Endothelial cell of umbilical vein (primary cell): ENCODE results near the gene ZNF462. TPM values are rescaled to one million over a fixed set of nuclear protein-coding genes. Genes with fewer than 3 reads are reported as not detected.

Experiments
- BruUV-seq: library from RNA; stranded (reverse); fragments of 400-500 nt; replicated peaks from 2 replicates; lab custom pipeline; 2021; lab: Mats Ljungman, UMichigan
- CTCF ChIA-PET: fragments of 300-600, 350-600 bp; sonication (Branson Sonifier 250); formaldehyde crosslinking; loops from one replicate; lab custom pipeline; 2021; ENCODE audit warnings: antibody characterized with exemption, inconsistent platforms; lab: Charles Lee
- POLR2A ChIA-PET: fragments of 300-600, 350-600 bp; sonication (Branson Sonifier 250); formaldehyde crosslinking; loops from one replicate; lab custom pipeline; 2021; ENCODE audit warnings: antibody characterized with exemption, inconsistent platforms; lab: Charles Lee
- DNase-seq: peaks from one replicate; pipeline ENCODE4 v3.0.0-alpha.2; 2011; ENCODE audit warnings: low read depth, low spot score
- FAIRE-seq: peaks from 2 replicates; lab custom pipeline; 2011; peaks lifted over from hg19 to GRCh38; lab: Jason Lieb, UNC
- H2AFZ ChIP-seq: 2 replicates; pipeline ENCODE4 v1.6.0; 2012; ENCODE audit warnings: low read depth, low read length, control low read depth, inconsistent platforms
- H3K27ac ChIP-seq: 2 replicates; pipeline ENCODE4 v1.5.1; 2011; ENCODE audit warnings: low read depth, mild to moderate bottlenecking, control low read depth, low read length, moderate library complexity; ENCODE audit not compliant: insufficient read depth
- H3K27me3 ChIP-seq, 2 experiments: 2 replicates each; pipeline versions ENCODE4 v1.6.0 to v1.6.1; 2011; ENCODE audit warnings: low read length in 2 of 2, mixed read lengths in 1 of 2; ENCODE audit not compliant: control insufficient read depth in 2 of 2, insufficient read depth in 2 of 2
- H3K36me3 ChIP-seq, 2 experiments: 2 replicates in 1 of 2; 3 replicates in 1 of 2; pipeline ENCODE4 v1.5.1; 2011; ENCODE audit warnings: low read length in 2 of 2, mild to moderate bottlenecking in 1 of 2, moderate library complexity in 1 of 2; ENCODE audit not compliant: control insufficient read depth in 2 of 2, insufficient read depth in 2 of 2; ENCODE audit errors: extremely low read depth in 1 of 2
- H3K4me1 ChIP-seq: 3 replicates; pipeline ENCODE4 v1.5.1; 2011; ENCODE audit warnings: mild to moderate bottlenecking, low read length; ENCODE audit not compliant: control insufficient read depth, insufficient read depth; ENCODE audit errors: extremely low read depth
- H3K4me2 ChIP-seq: 2 replicates; pipeline ENCODE4 v1.6.1; 2011; ENCODE audit warnings: low read length, control low read depth, mixed read lengths; ENCODE audit not compliant: insufficient read depth
- H3K4me3 ChIP-seq, 3 experiments: fragments of 200-600 bp in 1 of 3; sonication (generic), shearing (Covaris generic) in 1 of 3; replicated peaks in 1 of 3; 2 replicates each; pipeline ENCODE4 v1.5.1; 2011 to 2016; ENCODE audit warnings: control low read depth in 3 of 3, low read length in 3 of 3, mild to moderate bottlenecking in 2 of 3, inconsistent platforms in 1 of 3, low read depth in 1 of 3, moderate library complexity in 1 of 3; ENCODE audit not compliant: insufficient read depth in 1 of 3
- H3K79me2 ChIP-seq: 2 replicates; pipeline ENCODE4 v1.6.0; 2012; ENCODE audit warnings: low read length, inconsistent platforms; ENCODE audit not compliant: control insufficient read depth, insufficient read depth
- H3K9ac ChIP-seq: replicated peaks from 2 replicates; pipeline ENCODE3; 2011; ENCODE audit warnings: low read length, control low read depth; ENCODE audit not compliant: insufficient read depth; ENCODE audit errors: extremely low read depth
- H3K9me1 ChIP-seq: replicated peaks from 3 replicates; pipeline ENCODE4 v1.6.0; 2011; ENCODE audit warnings: mild to moderate bottlenecking, low read length; ENCODE audit not compliant: control insufficient read depth, insufficient read depth; ENCODE audit errors: extremely low read depth
- H3K9me3 ChIP-seq: replicated peaks from 2 replicates; pipeline ENCODE4 v1.5.1; 2012; ENCODE audit warnings: low read length, inconsistent platforms; ENCODE audit not compliant: control insufficient read depth, insufficient read depth
- H4K20me1 ChIP-seq: replicated peaks from 2 replicates; pipeline ENCODE3; 2011; ENCODE audit warnings: mild to moderate bottlenecking, low read length; ENCODE audit not compliant: control insufficient read depth, insufficient read depth; ENCODE audit errors: extremely low read depth
- CTCF ChIP-seq, 2 donors: IDR thresholded peaks; 1 replicate in 1 of 2; 2 replicates in 1 of 2; pipeline ENCODE4 v1.5.1; 2011; ENCODE audit warnings: low read length in 2 of 2, mild to moderate bottlenecking in 2 of 2, moderate library complexity in 2 of 2, control low read depth in 1 of 2, inconsistent platforms in 1 of 2, low read depth in 1 of 2; ENCODE audit not compliant: insufficient read depth in 1 of 2; ENCODE audit errors: extremely low read depth in 1 of 2
- EZH2 ChIP-seq: IDR thresholded peaks from 2 replicates; pipeline ENCODE4 v1.6.1; 2012; ENCODE audit warnings: borderline replicate concordance, low read depth, mild to moderate bottlenecking, moderate library complexity, low read length, inconsistent platforms; ENCODE audit not compliant: severe bottlenecking
- FOS ChIP-seq: IDR thresholded peaks from 2 replicates; pipeline ENCODE4 v1.6.1; 2011; ENCODE audit warnings: mild to moderate bottlenecking, low read length, moderate library complexity, borderline replicate concordance; ENCODE audit not compliant: insufficient read depth
- GATA2 ChIP-seq: IDR thresholded peaks from 2 replicates; pipeline ENCODE4 v1.7.0; 2011; ENCODE audit warnings: low read depth, mild to moderate bottlenecking, moderate library complexity, mixed read lengths, low read length; ENCODE audit not compliant: insufficient read length, insufficient read depth
- JUN ChIP-seq: IDR thresholded peaks from 2 replicates; pipeline ENCODE4 v1.6.1; 2011; ENCODE audit warnings: borderline replicate concordance, low read depth; ENCODE audit not compliant: insufficient read length, insufficient read depth
- MAX ChIP-seq: IDR thresholded peaks from 2 replicates; pipeline ENCODE4 v1.6.1; 2011; ENCODE audit not compliant: insufficient read depth, insufficient read length
- POLR2A ChIP-seq: IDR thresholded peaks from 2 replicates; pipeline ENCODE4 v1.6.1; 2012; ENCODE audit warnings: low read depth, mild to moderate bottlenecking, control low read depth, low read length
- POLR2AphosphoS5 ChIP-seq: IDR thresholded peaks from 2 replicates; pipeline ENCODE4 v1.6.1; 2012; ENCODE audit warnings: low read depth, mild to moderate bottlenecking, control low read depth, low read length, moderate library complexity; ENCODE audit not compliant: insufficient read depth
- dilution Hi-C: fragments of 300-500 bp; cut with MboI; formaldehyde crosslinking; loops from one replicate; pipeline ENCODE4 v1.15.0; 2019; ENCODE audit warnings: low sequenced_read_pairs; ENCODE audit not compliant: extremely low pct_ligation_motif_present
- intact Hi-C: fragments of 100-400 bp; cut with micrococcal nuclease; formaldehyde crosslinking; loops from one replicate; pipeline ENCODE4 v1.10.0; 2022
- polyA plus RNA-seq, 4 experiments: library from polyadenylated mRNA; depleted of rRNA in 3 of 4; stranded (reverse) in 3 of 4; unstranded in 1 of 4; fragments of >200 nt; gene quantifications; 2 replicates each; pipeline versions ENCODE4 v1.2.1 to v1.2.3, GENCODE V29; 2011 to 2012; ENCODE audit warnings: missing spikeins in 1 of 4
- total RNA-seq: library from RNA; stranded (reverse); gene quantifications from 2 replicates; pipeline ENCODE4 v1.2.3, GENCODE V29; 2021

ZNF462 gene
- total and polyA plus RNA-seq, 2 donors (not counting 3 experiments of a cell fraction or from before 2014, with no cell fraction given): 6.2 to 24.7 TPM

GRCh38 chr9:106911951-106912350, 49.0 kb downstream of the ZNF462 start:
- BruUV-seq: no TSS peak
- intact Hi-C loops: no loop called here
- POLR2A ChIA-PET: no interaction called here
- Histone ChIP-seq H3K27ac (no peak overlapping the region), H3K36me3 (no peaks in the 10 kb centered on the region), H3K27me3 (no peaks in the 10 kb centered on the region), H3K9me1 (no peaks in the 10 kb centered on the region), H3K9ac (no peak overlapping the region), H3K4me2 (no peak overlapping the region), H3K9me3 (no peaks in the 10 kb centered on the region), H4K20me1 (no peaks in the 10 kb centered on the region), H2AFZ (no peak overlapping the region), H3K79me2 (no peaks in the 10 kb centered on the region), H3K4me1 (peaks cover 17% of the 10 kb centered on the region), H3K4me3 (no peak overlapping the region)
- DNase-seq: no peak
- dilution Hi-C loops: no loop called here
- no peak for FAIRE-seq
- CTCF ChIA-PET: no interaction called here
- no peak for TF ChIP-seq POLR2AphosphoS5
- no peak for TF ChIP-seq GATA2
- TF ChIP-seq JUN: no peak
- no peak for TF ChIP-seq FOS
- no peak for TF ChIP-seq CTCF (IDR thresholded peaks at IDR 0.05; ENCODE audit: extremely low read depth in 1 of 2, insufficient read depth in 1 of 2, low read depth in 1 of 2, low read length in 2 of 2)
- no peak for TF ChIP-seq EZH2
- TF ChIP-seq POLR2A: no peak
- no peak for TF ChIP-seq MAX
